Tibial artery (tissue), 4 donors: ENCODE measurements around the gene HPSE.

Experiments used
- DNase-seq, 2 donors: peaks; one replicate each; pipeline ENCODE4 v3.0.0-alpha.2; 2019
- H3K27ac ChIP-seq, 2 donors: fragments of 200-600 bp; sonication (generic) in 1 of 2; 1 replicate in 1 of 2; 2 replicates in 1 of 2; pipeline ENCODE4 v1.5.1; 2018 to 2019; ENCODE audit warnings: mild to moderate bottlenecking in 1 of 2
- H3K27me3 ChIP-seq, 2 donors: fragments of 200-600 bp; sonication (generic) in 1 of 2; one replicate each; pipeline versions ENCODE4 v1.5.1 to v1.6.0; 2016 to 2019
- H3K36me3 ChIP-seq, 3 donors: fragments of 200-600 bp; sonication (generic) in 2 of 3; one replicate each; pipeline ENCODE4 v1.5.1; 2016 to 2019; ENCODE audit warnings: mild to moderate bottlenecking in 2 of 3
- H3K4me1 ChIP-seq, 4 donors: fragments of 200-600 bp; sonication (generic) in 2 of 4; 1 replicate in 3 of 4; 2 replicates in 1 of 4; pipeline ENCODE4 v1.5.1; 2016 to 2019
- H3K4me3 ChIP-seq, 2 donors: fragments of 200-600 bp; sonication (generic) in 1 of 2; 1 replicate in 1 of 2; 2 replicates in 1 of 2; pipeline ENCODE4 v1.5.1; 2018 to 2019; ENCODE audit warnings: mild to moderate bottlenecking in 2 of 2
- H3K9me3 ChIP-seq, 3 donors: fragments of 200-600 bp; sonication (generic) in 1 of 3; one replicate each; pipeline ENCODE4 v1.5.1; 2016 to 2019
- intact Hi-C: fragments of 100-400 bp; cut with DNase I; formaldehyde crosslinking; loops from one replicate; pipeline ENCODE4 v1.15.0; 2023; ENCODE audit warnings: low total_unique reads
- TF ChIP-seq, protein P1 (sequence below), 2 experiments: fragments of 200-600 bp in 1 of 2; fragments of 450-650 bp in 1 of 2; IDR thresholded peaks; one replicate each; pipeline ENCODE4 v1.5.1; 2017 to 2019; ENCODE audit warnings: antibody characterized with exemption in 2 of 2, mild to moderate bottlenecking in 1 of 2, moderate library complexity in 1 of 2

The HPSE gene

DNA sequence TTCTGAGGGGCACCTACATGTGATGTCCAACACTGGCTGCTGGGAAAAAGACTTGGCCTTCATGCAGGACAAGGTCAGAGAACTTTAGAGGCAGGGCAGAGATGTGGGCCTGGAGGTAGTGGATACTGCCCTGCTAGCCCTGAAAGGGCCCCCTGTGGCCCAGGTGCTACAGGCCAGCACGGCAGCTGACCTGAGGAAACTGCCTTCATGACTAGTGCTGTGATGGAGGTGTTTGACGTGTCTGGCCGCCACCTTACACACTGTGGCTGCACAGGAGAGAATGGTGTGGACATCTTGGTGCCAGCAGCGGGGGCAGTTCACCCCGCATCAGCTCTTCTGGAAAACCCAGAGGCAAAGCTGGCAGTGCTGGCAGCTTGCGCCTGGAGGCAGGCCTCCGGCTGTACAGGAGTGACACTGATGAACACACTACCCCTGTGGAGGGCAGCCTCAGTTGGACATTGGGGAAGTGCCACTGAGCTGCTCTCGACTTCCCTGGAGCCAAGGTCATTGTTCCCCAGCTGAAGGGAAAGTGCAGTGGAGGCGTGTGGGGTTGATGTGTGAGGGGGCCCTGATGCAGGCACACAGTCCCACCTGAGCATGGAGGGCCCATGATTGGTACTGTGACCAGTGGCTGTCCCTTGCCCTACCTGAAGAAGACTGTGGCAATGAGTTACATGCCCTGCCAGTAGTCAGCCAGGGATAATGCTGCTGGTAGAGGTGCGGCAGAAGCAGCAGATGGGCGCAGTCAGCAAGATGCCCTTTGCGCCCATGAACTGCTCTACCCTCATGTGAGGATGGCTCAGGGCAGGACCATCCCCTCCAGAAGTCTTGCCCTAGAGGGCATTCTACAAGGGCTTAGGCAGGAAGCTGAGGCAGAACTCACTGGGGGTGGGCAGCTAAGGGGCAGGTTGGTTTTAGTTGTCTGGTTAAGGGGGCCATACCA is 87.0 kb downstream of the HPSE start:
- Histone ChIP-seq H3K27ac (no peak overlapping the region), H3K4me1 (no peaks in the 10 kb centered on the region), H3K36me3 (no peaks in the 10 kb centered on the region), H3K27me3 (no peaks in the 10 kb centered on the region), H3K4me3 (no peak overlapping the region), H3K9me3 (no peaks in the 10 kb centered on the region)
- intact Hi-C loops, result no loop called here
- DNase-seq, result no peak
- TF ChIP-seq, protein P1, sequence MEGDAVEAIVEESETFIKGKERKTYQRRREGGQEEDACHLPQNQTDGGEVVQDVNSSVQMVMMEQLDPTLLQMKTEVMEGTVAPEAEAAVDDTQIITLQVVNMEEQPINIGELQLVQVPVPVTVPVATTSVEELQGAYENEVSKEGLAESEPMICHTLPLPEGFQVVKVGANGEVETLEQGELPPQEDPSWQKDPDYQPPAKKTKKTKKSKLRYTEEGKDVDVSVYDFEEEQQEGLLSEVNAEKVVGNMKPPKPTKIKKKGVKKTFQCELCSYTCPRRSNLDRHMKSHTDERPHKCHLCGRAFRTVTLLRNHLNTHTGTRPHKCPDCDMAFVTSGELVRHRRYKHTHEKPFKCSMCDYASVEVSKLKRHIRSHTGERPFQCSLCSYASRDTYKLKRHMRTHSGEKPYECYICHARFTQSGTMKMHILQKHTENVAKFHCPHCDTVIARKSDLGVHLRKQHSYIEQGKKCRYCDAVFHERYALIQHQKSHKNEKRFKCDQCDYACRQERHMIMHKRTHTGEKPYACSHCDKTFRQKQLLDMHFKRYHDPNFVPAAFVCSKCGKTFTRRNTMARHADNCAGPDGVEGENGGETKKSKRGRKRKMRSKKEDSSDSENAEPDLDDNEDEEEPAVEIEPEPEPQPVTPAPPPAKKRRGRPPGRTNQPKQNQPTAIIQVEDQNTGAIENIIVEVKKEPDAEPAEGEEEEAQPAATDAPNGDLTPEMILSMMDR (IDR thresholded peaks at IDR 0.05), result no peak
